ENCODE measurements around the gene DARS2.

DARS2 gene

DNA sequence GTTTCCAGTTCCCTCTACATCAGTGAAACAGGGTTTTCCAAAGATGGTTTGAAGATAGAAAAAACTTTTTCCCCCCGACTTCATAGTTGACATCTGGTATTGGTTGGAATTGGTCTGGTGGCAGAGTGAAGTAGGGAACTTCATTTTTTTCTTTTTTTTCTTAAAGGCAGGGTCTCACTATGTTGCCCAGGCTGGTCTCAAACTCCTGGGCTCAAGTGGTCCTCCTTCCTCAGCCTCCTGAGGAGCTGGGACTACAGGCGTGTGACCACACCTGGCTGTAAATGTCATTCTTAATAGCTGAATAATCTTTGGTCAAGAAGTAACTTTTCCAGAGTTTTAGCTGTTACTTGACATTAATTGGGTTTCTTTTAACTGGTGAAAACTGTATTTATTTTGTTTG lies 65.4 kb downstream of the DARS2 start:
- TF ChIP-seq POLR2A (IDR thresholded peaks at IDR 0.05; ENCODE audit: extremely low read depth, insufficient read length) = no peak
- TF ChIP-seq MYC (IDR thresholded peaks at IDR 0.05; ENCODE audit: low read depth, low read length) = no peak
- TF ChIP-seq, protein P1, sequence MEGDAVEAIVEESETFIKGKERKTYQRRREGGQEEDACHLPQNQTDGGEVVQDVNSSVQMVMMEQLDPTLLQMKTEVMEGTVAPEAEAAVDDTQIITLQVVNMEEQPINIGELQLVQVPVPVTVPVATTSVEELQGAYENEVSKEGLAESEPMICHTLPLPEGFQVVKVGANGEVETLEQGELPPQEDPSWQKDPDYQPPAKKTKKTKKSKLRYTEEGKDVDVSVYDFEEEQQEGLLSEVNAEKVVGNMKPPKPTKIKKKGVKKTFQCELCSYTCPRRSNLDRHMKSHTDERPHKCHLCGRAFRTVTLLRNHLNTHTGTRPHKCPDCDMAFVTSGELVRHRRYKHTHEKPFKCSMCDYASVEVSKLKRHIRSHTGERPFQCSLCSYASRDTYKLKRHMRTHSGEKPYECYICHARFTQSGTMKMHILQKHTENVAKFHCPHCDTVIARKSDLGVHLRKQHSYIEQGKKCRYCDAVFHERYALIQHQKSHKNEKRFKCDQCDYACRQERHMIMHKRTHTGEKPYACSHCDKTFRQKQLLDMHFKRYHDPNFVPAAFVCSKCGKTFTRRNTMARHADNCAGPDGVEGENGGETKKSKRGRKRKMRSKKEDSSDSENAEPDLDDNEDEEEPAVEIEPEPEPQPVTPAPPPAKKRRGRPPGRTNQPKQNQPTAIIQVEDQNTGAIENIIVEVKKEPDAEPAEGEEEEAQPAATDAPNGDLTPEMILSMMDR (IDR thresholded peaks at IDR 0.05; ENCODE audit: low read depth, low read length) = no peak
- TF ChIP-seq, protein P2, sequence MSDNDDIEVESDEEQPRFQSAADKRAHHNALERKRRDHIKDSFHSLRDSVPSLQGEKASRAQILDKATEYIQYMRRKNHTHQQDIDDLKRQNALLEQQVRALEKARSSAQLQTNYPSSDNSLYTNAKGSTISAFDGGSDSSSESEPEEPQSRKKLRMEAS (IDR thresholded peaks at IDR 0.05; ENCODE audit: low read depth, low read length) = no peak
- H3K4me3 ChIP-seq (ENCODE audit: low read depth, low read length) = no peak overlapping the region
- DNase-seq (ENCODE audit: low read depth) = no peak

DNA sequence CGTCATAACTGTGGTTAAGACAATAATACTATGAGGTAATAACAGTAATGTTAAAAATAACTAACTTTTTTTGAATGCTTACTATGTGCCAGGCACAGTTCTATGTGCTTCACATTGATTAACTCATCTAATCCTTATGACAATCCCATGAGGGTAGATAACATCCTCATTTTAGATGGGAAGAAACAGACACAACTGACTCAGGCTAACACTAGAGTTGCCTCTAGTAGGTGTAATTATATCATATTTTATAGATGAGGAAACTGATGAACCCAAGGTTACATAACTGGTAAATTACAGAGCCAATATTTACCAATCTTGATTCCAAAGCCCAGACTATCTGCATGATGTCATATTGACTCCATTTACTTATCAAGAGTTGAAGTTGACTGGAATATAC lies 69.1 kb downstream of the DARS2 start:
- TF ChIP-seq, protein P2 (IDR thresholded peaks at IDR 0.05; ENCODE audit: low read depth, low read length) = no peak
- no peak for TF ChIP-seq MYC (IDR thresholded peaks at IDR 0.05; ENCODE audit: low read depth, low read length)
- TF ChIP-seq, protein P1 (IDR thresholded peaks at IDR 0.05; ENCODE audit: low read depth, low read length) = no peak
- DNase-seq (ENCODE audit: low read depth) = no peak
- no peak overlapping the region for H3K4me3 ChIP-seq (ENCODE audit: low read depth, low read length)

DNA sequence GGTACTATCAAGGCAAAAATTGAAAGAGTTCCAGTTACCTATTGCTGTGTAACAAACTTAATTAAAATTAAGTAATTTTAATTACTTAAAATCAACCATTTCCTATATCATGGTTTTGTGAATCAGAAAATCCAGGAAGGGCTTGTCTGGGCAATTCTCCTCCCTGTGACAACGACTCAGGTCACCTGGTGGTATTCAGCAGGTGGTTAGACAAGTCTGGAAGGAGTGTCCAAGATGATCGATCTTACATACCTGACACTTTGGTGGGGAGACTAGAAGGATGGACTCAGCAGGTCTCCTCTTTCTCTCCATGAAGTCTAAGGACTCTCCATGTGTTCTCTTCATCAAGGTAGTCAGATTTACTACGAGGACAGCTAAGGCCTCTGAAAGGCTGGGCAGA lies 69.7 kb downstream of the DARS2 start:
- H3K4me3 ChIP-seq (ENCODE audit: low read depth, low read length) = no peak overlapping the region
- no peak for DNase-seq (ENCODE audit: low read depth)
- TF ChIP-seq, protein P1 (IDR thresholded peaks at IDR 0.05; ENCODE audit: low read depth, low read length) = no peak
- no peak for TF ChIP-seq MYC (IDR thresholded peaks at IDR 0.05; ENCODE audit: low read depth, low read length)
- no peak for TF ChIP-seq POLR2A (IDR thresholded peaks at IDR 0.05; ENCODE audit: extremely low read depth, insufficient read length)
- TF ChIP-seq, protein P2 (IDR thresholded peaks at IDR 0.05; ENCODE audit: low read depth, low read length) = no peak

DNA sequence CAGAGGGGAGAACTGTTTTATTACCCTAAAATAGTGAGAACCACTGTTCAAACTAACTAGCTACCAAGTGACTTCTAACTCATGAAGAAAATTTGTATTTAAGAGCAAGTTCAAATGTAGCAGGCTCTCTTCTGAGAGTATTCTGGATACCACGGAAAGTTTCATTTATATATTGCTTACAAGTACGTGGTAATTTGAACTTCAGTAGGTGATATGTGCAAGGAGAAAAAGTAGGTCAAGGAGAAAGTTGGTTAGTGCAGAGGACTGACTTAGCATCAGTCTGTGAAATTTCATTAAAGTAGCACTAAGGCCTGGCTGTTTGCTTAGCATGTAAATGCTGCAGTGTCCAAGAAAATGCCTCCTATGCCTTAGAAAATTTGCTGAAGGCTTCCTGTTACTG lies 76.0 kb downstream of the DARS2 start:
- DNase-seq (ENCODE audit: low read depth) = no peak
- TF ChIP-seq, protein P1 (IDR thresholded peaks at IDR 0.05; ENCODE audit: low read depth, low read length) = no peak
- TF ChIP-seq MYC (IDR thresholded peaks at IDR 0.05; ENCODE audit: low read depth, low read length) (no peak), POLR2A (IDR thresholded peaks at IDR 0.05; ENCODE audit: extremely low read depth, insufficient read length) (no peak)
- TF ChIP-seq, protein P2 (IDR thresholded peaks at IDR 0.05; ENCODE audit: low read depth, low read length) = no peak
- no peak overlapping the region for H3K4me3 ChIP-seq (ENCODE audit: low read depth, low read length)

DNA sequence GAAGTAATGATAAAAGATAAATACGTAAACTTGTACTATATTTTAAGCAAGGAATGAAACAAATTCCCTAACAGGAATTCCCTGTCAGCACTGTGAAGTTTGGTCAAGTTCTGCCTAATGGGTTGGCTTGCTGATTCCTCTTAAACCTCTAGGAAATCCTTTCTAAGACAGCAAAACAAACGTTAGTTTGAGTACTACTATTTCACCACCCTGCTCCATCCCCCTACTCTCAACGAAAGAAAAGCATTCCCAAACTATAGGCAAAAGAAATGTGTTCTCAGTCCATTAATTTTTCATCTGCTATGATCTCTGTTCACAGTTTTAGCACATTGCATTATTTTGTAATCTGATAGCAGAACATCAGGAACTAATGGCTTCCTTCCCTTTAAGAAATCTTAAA lies 76.5 kb downstream of the DARS2 start:
- no peak overlapping the region for H3K4me3 ChIP-seq (ENCODE audit: low read depth, low read length)
- no peak for DNase-seq (ENCODE audit: low read depth)
- TF ChIP-seq MYC (IDR thresholded peaks at IDR 0.05; ENCODE audit: low read depth, low read length) (no peak), POLR2A (IDR thresholded peaks at IDR 0.05; ENCODE audit: extremely low read depth, insufficient read length) (no peak)
- TF ChIP-seq, protein P2 (IDR thresholded peaks at IDR 0.05; ENCODE audit: low read depth, low read length) = no peak
- TF ChIP-seq, protein P1 (IDR thresholded peaks at IDR 0.05; ENCODE audit: low read depth, low read length) = no peak
